Activated CD4-positive, alpha-beta T cell treated with anti-CD3 and anti-CD28 coated beads for 36 hours (primary cell): ENCODE measurements around the gene MISFA. TPM values are rescaled to one million over a fixed set of nuclear protein-coding genes. Genes with fewer than 3 reads are reported as not detected.
A peak's percentile ranks its signal among the peaks of the same experiment; 100 is the strongest.
"Not testable (repeated sequence)": the region's sequence is repeated elsewhere in the genome, so short reads cannot be mapped to it uniquely, and the experiment has no call there.

ENCODE experiments used
- ATAC-seq: fragments of 200-7000 bp; cut with Tn5 transposase; one replicate; pipeline ENCODE4 v1.10.0; 2021; ENCODE audit warnings: mild to moderate bottlenecking, moderate library complexity
- CTCF ChIA-PET: fragments of 350-600 bp; sonication (Branson Sonifier 250); formaldehyde crosslinking; loops from one replicate; lab custom pipeline; 2021; ENCODE audit warnings: antibody characterized with exemption; lab: Charles Lee
- POLR2A ChIA-PET: fragments of 350-600 bp; sonication (Branson Sonifier 250); formaldehyde crosslinking; loops from one replicate; lab custom pipeline; 2021; ENCODE audit warnings: antibody characterized with exemption, inconsistent platforms; lab: Charles Lee
- DNase-seq: peaks from one replicate; pipeline ENCODE4 v3.0.0-alpha.2; 2020
- H3K27ac Mint-ChIP-seq: one replicate; pipeline ENCODE4 v1.8.0; 2021; ENCODE audit warnings: mixed read lengths
- H3K27me3 Mint-ChIP-seq: one replicate; pipeline ENCODE4 v1.8.0; 2021; ENCODE audit warnings: mixed read lengths
- H3K36me3 Mint-ChIP-seq: one replicate; pipeline ENCODE4 v1.8.0; 2021; ENCODE audit warnings: low read depth, mixed read lengths
- H3K4me1 Mint-ChIP-seq: one replicate; pipeline ENCODE4 v1.8.0; 2021; ENCODE audit warnings: mixed read lengths
- H3K4me3 Mint-ChIP-seq: one replicate; pipeline ENCODE4 v1.8.0; 2021; ENCODE audit warnings: mild to moderate bottlenecking, moderate library complexity, mixed read lengths
- H3K9me3 Mint-ChIP-seq: one replicate; pipeline ENCODE4 v1.8.0; 2021; ENCODE audit warnings: low read depth, mixed read lengths
- intact Hi-C, 2 experiments: fragments of 100-400 bp; cut with DNase I in 1 of 2; cut with micrococcal nuclease in 1 of 2; formaldehyde crosslinking; loops; one replicate each; pipeline versions ENCODE4 v1.14.2 to v1.15.1; 2022 to 2024; cut with DNase I, micrococcal nuclease
- total RNA-seq, 2 experiments: library from RNA; stranded (reverse); gene quantifications; one replicate each; pipeline ENCODE4 v1.2.3, GENCODE V29; 2021

MISFA gene
- total RNA-seq, 2 experiments from 2014 or later: 1.3 to 3.0 TPM

- DNase-seq (no peak), ATAC-seq (no peak)
- CTCF ChIA-PET: interaction anchor here (1.0 to 1.6 kb wide), 2 partner anchors 75 to 172 kb away, joined by 4 read pairs; no protein-coding TSS in a partner anchor
- Mint-ChIP-seq H3K4me1 (peaks cover 12% of the 10 kb centered on the region), H3K9me3 (no peaks in the 10 kb centered on the region), H3K4me3 (no peak overlapping the region), H3K27ac (no peak overlapping the region), H3K36me3 (no peaks in the 10 kb centered on the region), H3K27me3 (no peaks in the 10 kb centered on the region)
- POLR2A ChIA-PET: interaction anchor here (0.6 kb wide), 1 partner anchor 65 kb away, joined by 3 read pairs; no protein-coding TSS in a partner anchor
- intact Hi-C loops: no loop called here
Observed at GRCh38 chr11:18590571-18590970, 9.0 kb upstream of the MISFA start.

DNA sequence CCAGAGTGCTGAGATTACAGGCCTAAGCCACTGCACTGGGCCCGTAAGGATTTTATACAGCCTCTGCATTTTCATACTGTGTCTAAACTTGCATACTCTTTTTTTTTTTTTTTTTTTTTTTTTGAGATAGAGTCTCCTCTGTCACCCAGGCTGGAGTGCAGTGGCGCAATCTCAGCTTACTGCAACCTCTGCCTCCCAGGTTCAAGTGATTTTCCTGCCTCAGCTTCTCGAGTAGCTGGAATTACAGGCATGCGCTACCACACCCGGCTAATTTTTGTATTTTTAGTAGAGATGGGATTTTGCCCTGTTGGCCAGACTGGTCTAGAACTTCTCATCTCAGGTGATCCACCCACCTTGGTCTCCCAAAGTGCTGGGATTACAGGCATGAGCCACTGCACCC lies 5.5 kb upstream of the MISFA start:
- H3K9me3 Mint-ChIP-seq, H3K27ac Mint-ChIP-seq, H3K27me3 Mint-ChIP-seq, intact Hi-C loops, DNase-seq, H3K4me3 Mint-ChIP-seq, ATAC-seq, H3K36me3 Mint-ChIP-seq, POLR2A ChIA-PET: not testable (repeated sequence)
- CTCF ChIA-PET: interaction anchor here (0.6 kb wide), 1 partner anchor 1558 kb away, joined by 3 read pairs; no protein-coding TSS in a partner anchor
- peaks cover 12% of the 10 kb centered on the region for H3K4me1 Mint-ChIP-seq

GRCh38 chr11:18594999-18595749 lies 4.4 kb upstream of the MISFA start:
- Mint-ChIP-seq H3K4me3 (no peak overlapping the region), H3K4me1 (peaks cover 10% of the 10 kb centered on the region), H3K27ac (no peak overlapping the region), H3K9me3 (no peaks in the 10 kb centered on the region), H3K36me3 (no peaks in the 10 kb centered on the region), H3K27me3 (no peaks in the 10 kb centered on the region)
- ChIA-PET POLR2A (no interaction called here), CTCF (interaction anchor here (0.5 to 0.7 kb wide), 2 partner anchors 57 to 165 kb away, joined by 3 to 4 read pairs; no protein-coding TSS in a partner anchor)
- ATAC-seq: no peak
- DNase-seq: no peak
- intact Hi-C loops: no loop called here

- POLR2A ChIA-PET: no interaction called here
- H3K4me1 Mint-ChIP-seq: no peaks in the 10 kb centered on the region
- CTCF ChIA-PET: interaction anchor here (0.8 to 0.9 kb wide), 2 partner anchors 34 to 66 kb away, joined by 3 read pairs; no protein-coding TSS in a partner anchor
Observed at GRCh38 chr11:18600915-18601569, 1.5 kb downstream of the MISFA start.

GRCh38 chr11:18608376-18608775 lies 8.8 kb downstream of the MISFA start:
- CTCF ChIA-PET: interaction anchor here (1.5 to 1.8 kb wide), 2 partner anchors 68 to 114 kb away, joined by 3 to 4 read pairs; no protein-coding TSS in a partner anchor
- no peak overlapping the region for H3K27ac Mint-ChIP-seq
- H3K36me3 Mint-ChIP-seq: peaks cover 31% of the 10 kb centered on the region
- no peaks in the 10 kb centered on the region for H3K4me1 Mint-ChIP-seq
- no peaks in the 10 kb centered on the region for H3K27me3 Mint-ChIP-seq
- no peak overlapping the region for H3K4me3 Mint-ChIP-seq
- POLR2A ChIA-PET: no interaction called here
- DNase-seq (no peak), ATAC-seq (no peak)
- intact Hi-C loops: no loop called here
- no peaks in the 10 kb centered on the region for H3K9me3 Mint-ChIP-seq

More at GRCh38 chr11:18600915-18601569, 1.5 kb downstream of the MISFA start:
- ATAC-seq: no peak
- Mint-ChIP-seq H3K36me3 (peaks cover 2% of the 10 kb centered on the region), H3K27ac (no peak overlapping the region), H3K4me3 (no peak overlapping the region), H3K27me3 (no peaks in the 10 kb centered on the region), H3K9me3 (no peaks in the 10 kb centered on the region)
- no peak for DNase-seq
- intact Hi-C loops: no loop called here

- H3K27me3 Mint-ChIP-seq: no peaks in the 10 kb centered on the region
- DNase-seq: no peak
Observed at GRCh38 chr11:18611196-18611595, 11.6 kb downstream of the MISFA start.

DNA sequence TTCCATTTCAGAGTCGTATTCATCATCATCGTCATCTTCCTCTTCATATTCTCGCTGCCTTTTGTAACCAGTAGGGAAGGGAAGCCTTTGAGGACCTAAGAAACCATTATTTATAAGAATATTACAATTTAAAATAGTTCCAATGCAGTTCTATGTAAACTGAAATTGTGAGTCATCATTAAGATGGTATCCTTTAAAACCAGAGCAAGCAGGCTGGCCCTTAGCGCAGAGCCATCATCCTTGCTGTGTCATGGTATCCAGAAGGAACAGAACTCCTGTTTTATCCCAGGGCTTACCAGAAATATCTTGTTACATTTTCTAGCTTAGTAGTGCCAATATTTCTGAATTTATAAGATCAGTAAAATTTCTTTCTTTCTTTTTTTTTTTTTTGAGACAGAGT lies 12.8 kb downstream of the MISFA start:
- H3K27me3 Mint-ChIP-seq: no peaks in the 10 kb centered on the region
- peaks cover 24% of the 10 kb centered on the region for H3K4me1 Mint-ChIP-seq
- H3K4me3 Mint-ChIP-seq: no peak overlapping the region
- POLR2A ChIA-PET: interaction anchor here (0.7 kb wide), 1 partner anchor 134 kb away, joined by 3 read pairs; no protein-coding TSS in a partner anchor
- no peak overlapping the region for H3K27ac Mint-ChIP-seq
- peaks cover 48% of the 10 kb centered on the region for H3K36me3 Mint-ChIP-seq
- ATAC-seq (no peak), DNase-seq (no peak)
- intact Hi-C loops: no loop called here
- H3K9me3 Mint-ChIP-seq: no peaks in the 10 kb centered on the region
- CTCF ChIA-PET: interaction anchor here (0.6 to 1.0 kb wide), 3 partner anchors 26 to 543 kb away, joined by 3 read pairs; no protein-coding TSS in a partner anchor

More at GRCh38 chr11:18611196-18611595, 11.6 kb downstream of the MISFA start:
- Mint-ChIP-seq H3K4me1 (peaks cover 12% of the 10 kb centered on the region), H3K4me3 (no peak overlapping the region), H3K9me3 (no peaks in the 10 kb centered on the region), H3K36me3 (peaks cover 54% of the 10 kb centered on the region), H3K27ac (no peak overlapping the region)
- no peak for ATAC-seq
- POLR2A ChIA-PET: no interaction called here
- intact Hi-C loops: no loop called here
- CTCF ChIA-PET: no interaction called here

GRCh38 chr11:18614667-18615066 lies 15.1 kb downstream of the MISFA start:
- no peak overlapping the region for H3K27ac Mint-ChIP-seq
- intact Hi-C loops: loop anchor here in 1 of 2 experiments (5.0 kb wide), 2 partner anchors 37 to 58 kb away; no protein-coding TSS in a partner anchor

GRCh38 chr11:18615628-18616392 lies 16.2 kb downstream of the MISFA start:
- DNase-seq: no peak
- POLR2A ChIA-PET: interaction anchor here (0.6 to 2.5 kb wide), 4 partner anchors 18 to 1773 kb away, joined by 3 to 10 read pairs (median 4); partner anchors contain the start of gene SPTY2D1
- Mint-ChIP-seq H3K36me3 (peaks cover 34% of the 10 kb centered on the region), H3K27me3 (no peaks in the 10 kb centered on the region), H3K4me3 (peak overlapping the region; percentile 13), H3K27ac (peak overlapping the region; percentile 91), H3K4me1 (peaks cover 48% of the 10 kb centered on the region), H3K9me3 (no peaks in the 10 kb centered on the region)
- peak; percentile 83 for ATAC-seq
- intact Hi-C loops: loop anchor here (1.0 to 5.0 kb wide), 6 partner anchors 18 to 89 kb away; partner anchors contain the start of genes SPTY2D1 (in 2 of the 2) and UEVLD (in 1 of the 2)
- CTCF ChIA-PET: interaction anchor here (0.9 to 4.5 kb wide), 8 partner anchors 13 to 372 kb away, joined by 3 to 20 read pairs (median 5); no protein-coding TSS in a partner anchor

More at GRCh38 chr11:18614667-18615066, 15.1 kb downstream of the MISFA start:
- ATAC-seq (no peak), DNase-seq (no peak)
- Mint-ChIP-seq H3K4me1 (peaks cover 44% of the 10 kb centered on the region), H3K9me3 (no peaks in the 10 kb centered on the region), H3K36me3 (peaks cover 42% of the 10 kb centered on the region), H3K27me3 (no peaks in the 10 kb centered on the region), H3K4me3 (no peak overlapping the region)
- ChIA-PET CTCF (interaction anchor here (0.8 to 1.4 kb wide), 5 partner anchors 12 to 371 kb away, joined by 3 to 6 read pairs (median 4); no protein-coding TSS in a partner anchor), POLR2A (interaction anchor here (2.5 kb wide), 1 partner anchor 19 kb away, joined by 10 read pairs; the partner anchor contains the start of gene SPTY2D1)

- intact Hi-C loops: loop anchor here in 1 of 2 experiments (5.0 kb wide), 2 partner anchors 41 to 54 kb away; no protein-coding TSS in a partner anchor
- Mint-ChIP-seq H3K36me3 (peaks cover 29% of the 10 kb centered on the region), H3K27me3 (no peaks in the 10 kb centered on the region), H3K4me3 (peak overlapping the region; percentile 40), H3K27ac (peak overlapping the region; percentile 56), H3K9me3 (no peaks in the 10 kb centered on the region), H3K4me1 (peaks cover 55% of the 10 kb centered on the region)
- peak; percentile 47 for DNase-seq
- ChIA-PET POLR2A (interaction anchor here (0.9 to 2.7 kb wide), 2 partner anchors 15 to 19 kb away, joined by 3 to 15 read pairs; partner anchors contain the start of gene SPTY2D1), CTCF (interaction anchor here (1.0 to 4.5 kb wide), 4 partner anchors 10 to 106 kb away, joined by 3 to 20 read pairs (median 4); no protein-coding TSS in a partner anchor)
- ATAC-seq: peak; percentile 54
Observed at GRCh38 chr11:18617688-18618341, 18.2 kb downstream of the MISFA start.
